ENCODE data around the gene CCR7. TPM values are rescaled to one million over a fixed set of nuclear protein-coding genes. Genes with fewer than 3 reads are reported as not detected.

CCR7 gene
- total RNA-seq, 1 donor from 2014 or later, result not detected

Other genes with a start within 250 kb of the CCR7 start
- 1.1 and 3.6 TPM in 2 replicates for gene GJD3, start 200.7 kb downstream of the CCR7 start, total RNA-seq
- gene TOP2A, start 147.6 kb downstream of the CCR7 start, total RNA-seq, result 23.8 and 26.8 TPM in 2 replicates
- 207 and 577 TPM in 2 replicates for gene IGFBP4, start 122.0 kb downstream of the CCR7 start, total RNA-seq
- gene TNS4, start 63.8 kb downstream of the CCR7 start, total RNA-seq, result not detected in 2 replicates
- gene SMARCE1, start 82.3 kb upstream of the CCR7 start, total RNA-seq, result 104 and 106 TPM in 2 replicates
- not detected in 2 replicates for gene KRT222, start 99.7 kb upstream of the CCR7 start, total RNA-seq
- gene KRT24, start 138.3 kb upstream of the CCR7 start, total RNA-seq, result not detected in 2 replicates
- not detected in 2 replicates for gene KRT25, start 189.9 kb upstream of the CCR7 start, total RNA-seq
- gene KRT26, start 206.7 kb upstream of the CCR7 start, total RNA-seq, result not detected in 2 replicates
- gene KRT27, start 217.1 kb upstream of the CCR7 start, total RNA-seq, result not detected in 2 replicates
- gene KRT28, start 234.5 kb upstream of the CCR7 start, total RNA-seq, result not detected in 2 replicates

Measured in glomerular endothelial cell (primary cell).